Dendritic cell treated with granulocyte-macrophage colony-stimulating factor and Interleukin-4, amounts not matched to agents 40 ng/mL and 50 ng/mL, for 4 days (primary cell): Measurements from ENCODE around the gene DERL3.

Experiments
- H3K27ac Mint-ChIP-seq: one replicate; pipeline ENCODE4 v1.8.0; 2022; ENCODE audit warnings: mild to moderate bottlenecking, mixed read lengths
- H3K27me3 Mint-ChIP-seq: one replicate; pipeline ENCODE4 v1.8.0; 2022; ENCODE audit warnings: mild to moderate bottlenecking, mixed read lengths
- H3K36me3 Mint-ChIP-seq: one replicate; pipeline ENCODE4 v1.8.0; 2022; ENCODE audit warnings: low read depth, mixed read lengths
- H3K4me1 Mint-ChIP-seq: one replicate; pipeline ENCODE4 v1.8.0; 2022; ENCODE audit warnings: low read depth, mixed read lengths
- H3K4me3 Mint-ChIP-seq: one replicate; pipeline ENCODE4 v1.8.0; 2022; ENCODE audit warnings: mild to moderate bottlenecking, moderate library complexity, mixed read lengths
- H3K9me3 Mint-ChIP-seq: one replicate; pipeline ENCODE4 v1.8.0; 2022; ENCODE audit warnings: mixed read lengths
- intact Hi-C: fragments of 100-400 bp; cut with micrococcal nuclease; formaldehyde crosslinking; loops from one replicate; pipeline ENCODE4 v1.15.0; 2022

The DERL3 gene

DNA sequence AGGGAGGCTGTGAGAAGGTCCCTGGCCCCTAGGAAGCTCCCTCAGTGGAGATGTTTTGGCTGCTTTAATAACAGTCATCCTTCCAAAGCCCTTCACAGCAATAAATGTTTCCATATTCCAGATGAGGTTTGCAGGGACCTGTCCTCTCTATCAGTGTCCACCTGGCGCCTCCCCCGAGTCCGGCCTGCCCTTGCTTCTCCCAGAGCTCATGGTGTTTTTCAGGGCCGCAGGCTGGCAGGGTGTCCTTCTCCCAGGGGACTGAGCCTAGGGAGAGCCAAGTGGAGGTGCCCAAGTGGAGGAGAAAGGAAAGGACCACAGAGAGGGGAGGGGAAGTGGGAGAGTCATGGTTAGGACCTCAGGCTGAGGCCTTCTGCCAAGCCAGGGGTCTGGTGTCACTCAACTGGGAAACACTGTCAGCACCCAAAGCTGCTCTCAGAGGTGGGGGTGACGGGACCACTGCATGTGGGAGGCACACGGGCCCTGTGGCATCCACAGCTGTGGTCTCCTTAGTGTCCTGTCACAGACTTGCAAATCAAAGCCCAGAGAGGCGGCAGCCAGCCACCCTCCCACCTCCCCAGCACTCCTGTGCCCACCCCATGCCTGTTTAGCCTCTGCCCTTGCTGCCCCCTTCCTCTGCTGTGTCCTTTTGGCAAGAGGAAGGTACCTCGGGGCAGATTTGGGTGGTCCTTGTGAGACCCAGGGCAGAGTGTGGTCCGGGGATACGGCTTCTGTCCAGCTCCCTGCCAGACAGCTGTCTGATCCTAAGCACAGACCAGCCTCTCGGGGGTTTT lies 6.4 kb downstream of the DERL3 start:
- intact Hi-C loops: loop anchor here (10.0 kb wide), 1 partner anchor 62 kb away; the partner anchor contains the start of gene MIF
- Mint-ChIP-seq H3K4me3 (no peak overlapping the region), H3K27ac (no peak overlapping the region), H3K27me3 (no peaks in the 10 kb centered on the region), H3K4me1 (peaks cover 4% of the 10 kb centered on the region), H3K9me3 (no peaks in the 10 kb centered on the region), H3K36me3 (peaks cover 100% of the 10 kb centered on the region)

DNA sequence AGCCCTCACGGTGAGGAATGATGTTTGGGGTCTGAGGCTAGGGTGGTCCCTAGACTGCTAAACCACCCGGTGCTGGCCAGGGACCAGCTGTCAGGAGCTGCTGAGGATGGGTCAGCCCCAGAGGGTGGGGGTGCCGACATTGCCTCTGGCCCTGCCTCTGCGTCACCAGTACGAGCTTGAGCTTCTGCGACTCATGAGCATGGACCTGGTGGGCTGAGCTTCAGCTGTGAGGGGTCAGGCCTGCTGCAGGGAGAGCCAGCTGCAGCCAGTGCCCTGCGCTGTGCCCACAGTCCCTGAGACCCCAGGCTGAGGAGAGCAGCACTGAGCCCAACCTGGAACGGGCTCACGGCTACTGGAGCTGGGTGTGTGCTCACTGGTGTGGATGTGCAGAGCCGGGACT lies 7.0 kb downstream of the DERL3 start:
- intact Hi-C loops: loop anchor here (10.0 kb wide), 1 partner anchor 63 kb away; the partner anchor contains the start of gene MIF
- H3K27ac Mint-ChIP-seq: no peak overlapping the region
- H3K36me3 Mint-ChIP-seq: peaks cover 100% of the 10 kb centered on the region
- H3K4me1 Mint-ChIP-seq: no peaks in the 10 kb centered on the region
- no peak overlapping the region for H3K4me3 Mint-ChIP-seq
- no peaks in the 10 kb centered on the region for H3K27me3 Mint-ChIP-seq
- H3K9me3 Mint-ChIP-seq: no peaks in the 10 kb centered on the region

DNA sequence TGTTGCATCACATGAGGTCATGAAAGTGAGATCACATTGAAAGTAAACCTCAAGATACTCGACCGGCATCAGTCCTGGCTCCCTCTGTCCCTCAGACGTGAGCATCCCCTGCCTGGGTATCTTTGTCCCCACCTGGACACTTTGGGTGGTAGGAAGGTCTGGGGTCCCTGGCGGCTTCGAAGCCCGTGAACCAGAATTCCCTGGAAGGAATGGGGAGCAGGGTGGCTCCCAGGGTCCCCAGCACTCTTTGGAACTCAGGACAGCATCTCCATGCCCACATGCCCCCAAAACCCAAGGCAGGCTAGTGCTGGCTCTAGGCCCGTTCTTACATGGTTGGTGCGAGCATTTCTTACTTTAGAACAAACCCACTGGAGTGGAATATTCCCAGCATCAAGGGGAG lies 7.5 kb downstream of the DERL3 start:
- no peak overlapping the region for H3K27ac Mint-ChIP-seq
- intact Hi-C loops: loop anchor here (10.0 kb wide), 1 partner anchor 64 kb away; the partner anchor contains the start of gene MIF

DNA sequence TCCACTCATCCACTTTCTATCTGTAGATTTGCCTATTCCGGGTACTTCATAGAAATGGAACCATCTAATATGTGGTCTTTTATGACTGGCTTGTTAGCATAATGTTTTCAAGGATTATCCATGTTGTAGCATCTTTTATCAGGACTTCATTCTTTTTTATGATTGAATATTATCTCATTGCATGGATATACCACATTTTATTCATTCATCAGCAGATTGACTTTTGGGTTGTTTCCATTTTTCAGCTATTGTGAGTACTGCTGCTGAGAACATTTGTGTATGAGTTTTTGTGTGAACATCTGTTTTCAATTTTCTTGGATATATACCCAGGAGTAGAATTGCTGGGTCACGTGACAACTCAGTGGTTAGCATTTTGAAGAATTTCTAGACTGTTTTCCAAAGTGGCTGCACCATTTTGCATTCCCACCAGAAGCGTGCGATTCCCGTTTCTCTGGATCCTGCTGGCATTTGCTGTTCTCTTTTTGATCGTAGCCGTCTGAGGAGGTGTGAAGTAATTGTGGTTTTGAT lies 8.9 kb downstream of the DERL3 start:
- Mint-ChIP-seq H3K9me3 (no peaks in the 10 kb centered on the region), H3K4me3 (no peak overlapping the region), H3K27ac (no peak overlapping the region), H3K4me1 (no peaks in the 10 kb centered on the region), H3K36me3 (peaks cover 100% of the 10 kb centered on the region), H3K27me3 (no peaks in the 10 kb centered on the region)
- intact Hi-C loops: loop anchor here (10.0 kb wide), 1 partner anchor 65 kb away; the partner anchor contains the start of gene MIF

More for the DNA sequence above, 7.5 kb downstream of the DERL3 start:
- H3K4me1 Mint-ChIP-seq: no peaks in the 10 kb centered on the region
- H3K36me3 Mint-ChIP-seq: peaks cover 100% of the 10 kb centered on the region
- H3K4me3 Mint-ChIP-seq: no peak overlapping the region
- H3K27me3 Mint-ChIP-seq: no peaks in the 10 kb centered on the region
- H3K9me3 Mint-ChIP-seq: no peaks in the 10 kb centered on the region

DNA sequence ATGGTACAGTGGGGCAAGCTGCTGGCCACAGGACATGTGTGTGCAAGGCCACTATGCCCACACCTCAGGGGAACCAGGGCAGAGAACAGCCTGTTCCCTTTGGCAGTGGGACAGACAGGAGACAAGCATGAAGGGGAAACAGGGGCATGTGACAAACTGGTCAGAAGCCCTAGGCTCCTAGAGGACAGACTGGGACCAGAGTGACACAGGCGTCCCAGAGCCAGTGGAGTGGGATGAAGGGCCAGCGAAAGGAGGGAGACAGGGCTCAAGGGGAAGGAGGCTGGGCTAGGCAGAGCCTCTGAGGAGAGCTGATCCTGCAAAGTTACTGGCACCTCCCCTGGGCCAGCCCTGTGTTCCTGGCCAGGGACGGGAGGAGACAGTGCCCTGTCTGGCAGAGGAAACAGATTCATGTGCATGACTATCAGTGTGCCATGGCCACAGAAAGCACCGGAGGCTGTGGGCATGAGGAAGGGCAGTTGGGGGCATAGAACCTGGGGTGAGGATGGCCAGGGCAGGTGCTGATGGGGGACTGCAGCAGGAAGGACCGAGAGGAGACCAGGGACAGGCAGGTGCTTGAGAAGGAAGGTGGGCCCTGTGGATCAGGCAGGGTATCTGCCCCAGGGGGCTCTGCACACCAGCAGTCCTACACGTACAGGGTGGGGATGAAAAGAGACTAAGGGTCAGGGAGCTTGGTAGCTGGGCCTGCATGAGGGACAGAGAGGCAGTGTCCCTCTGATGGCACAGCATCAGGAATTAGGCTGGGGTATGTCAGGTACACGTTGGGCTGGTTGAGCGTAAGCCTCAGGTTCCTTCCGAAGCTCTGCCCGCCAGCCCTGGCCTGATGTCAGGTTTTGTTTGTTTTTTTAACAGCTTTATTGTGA lies 9.8 kb downstream of the DERL3 start:
- no peaks in the 10 kb centered on the region for H3K4me1 Mint-ChIP-seq
- no peaks in the 10 kb centered on the region for H3K27me3 Mint-ChIP-seq
- no peaks in the 10 kb centered on the region for H3K9me3 Mint-ChIP-seq
- peak overlapping the region; percentile 2 for H3K27ac Mint-ChIP-seq
- H3K36me3 Mint-ChIP-seq: peaks cover 100% of the 10 kb centered on the region
- no peak overlapping the region for H3K4me3 Mint-ChIP-seq
- intact Hi-C loops: no loop called here

DNA sequence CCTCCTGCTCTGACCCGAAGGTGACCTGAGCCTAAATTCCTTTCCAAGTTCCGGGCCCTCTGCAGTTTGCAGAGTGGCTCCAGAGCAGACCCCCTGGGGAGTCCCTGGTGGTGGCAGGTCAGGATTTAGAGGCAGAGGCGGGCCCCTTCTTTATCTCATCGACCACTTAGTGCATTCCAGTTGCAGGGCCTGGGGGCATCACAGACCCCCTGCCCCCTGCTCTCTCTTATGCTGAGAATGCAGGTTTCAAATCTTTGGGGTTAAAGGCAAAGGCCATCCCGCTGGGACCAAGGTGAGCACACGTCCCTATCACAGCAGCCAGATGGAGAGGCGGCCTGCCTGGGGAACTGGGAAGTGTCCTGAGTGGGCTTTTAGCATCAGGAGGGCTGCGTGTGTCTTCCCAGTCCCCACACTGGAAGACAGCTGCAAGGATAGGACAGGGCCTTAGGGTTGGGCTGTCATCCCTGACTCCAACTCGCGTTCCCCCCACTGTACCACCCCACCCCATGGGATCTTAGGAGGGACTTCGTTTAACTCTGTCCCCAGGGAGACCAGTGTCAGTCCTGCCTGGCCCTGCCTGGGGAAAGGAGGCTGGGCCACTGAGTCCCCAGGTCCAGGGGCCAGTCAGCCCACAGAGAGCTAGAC lies 11.3 kb downstream of the DERL3 start:
- Mint-ChIP-seq H3K9me3 (no peaks in the 10 kb centered on the region), H3K36me3 (peaks cover 100% of the 10 kb centered on the region)

DNA sequence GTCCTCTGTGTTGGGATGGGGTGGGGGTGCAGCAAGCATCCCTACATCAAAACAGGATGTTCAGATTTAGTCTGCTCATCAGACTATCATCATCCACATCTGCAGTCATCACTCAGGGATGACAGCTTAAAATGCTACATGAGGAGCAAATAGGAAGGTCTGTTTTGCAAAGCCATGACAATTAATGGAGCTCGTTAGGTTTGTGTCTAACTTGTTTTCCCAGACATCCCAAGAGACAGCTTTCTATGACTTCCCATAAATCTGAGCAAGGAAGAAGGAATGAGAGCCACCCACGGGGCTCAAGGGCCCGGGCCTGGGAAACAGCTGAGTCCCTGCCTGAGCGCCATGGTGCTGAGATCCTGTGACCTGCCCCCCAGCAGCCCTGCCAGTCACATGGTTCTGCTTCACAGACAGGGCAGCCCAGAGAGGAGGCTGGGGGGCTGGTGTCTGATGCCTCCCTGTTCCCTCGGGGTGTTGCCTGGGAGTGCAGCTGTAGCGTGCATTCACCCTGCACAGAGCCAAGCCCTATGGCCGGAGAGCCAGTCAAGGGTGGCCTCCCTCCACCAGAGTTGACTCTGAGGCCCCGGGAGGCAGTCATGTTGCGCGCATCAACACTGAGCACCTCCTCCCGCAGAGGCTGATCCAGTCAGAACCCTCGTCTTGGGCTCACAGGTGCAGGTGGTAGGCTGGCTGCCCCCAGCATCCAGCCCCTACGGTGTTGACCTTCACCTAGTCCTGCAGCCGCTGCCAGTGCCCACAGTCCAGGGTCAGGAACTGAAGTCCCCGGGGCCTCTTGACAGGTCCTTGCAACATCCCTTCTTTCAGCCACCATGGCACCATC lies 12.1 kb downstream of the DERL3 start:
- no peak overlapping the region for H3K4me3 Mint-ChIP-seq
- H3K27me3 Mint-ChIP-seq: no peaks in the 10 kb centered on the region
- no peak overlapping the region for H3K27ac Mint-ChIP-seq
- H3K9me3 Mint-ChIP-seq: no peaks in the 10 kb centered on the region
- H3K4me1 Mint-ChIP-seq: no peaks in the 10 kb centered on the region
- intact Hi-C loops: no loop called here
- H3K36me3 Mint-ChIP-seq: peaks cover 100% of the 10 kb centered on the region

More for the DNA sequence above, 11.3 kb downstream of the DERL3 start:
- H3K4me1 Mint-ChIP-seq: no peaks in the 10 kb centered on the region
- no peak overlapping the region for H3K27ac Mint-ChIP-seq
- H3K27me3 Mint-ChIP-seq: no peaks in the 10 kb centered on the region
- no peak overlapping the region for H3K4me3 Mint-ChIP-seq
- intact Hi-C loops: no loop called here

DNA sequence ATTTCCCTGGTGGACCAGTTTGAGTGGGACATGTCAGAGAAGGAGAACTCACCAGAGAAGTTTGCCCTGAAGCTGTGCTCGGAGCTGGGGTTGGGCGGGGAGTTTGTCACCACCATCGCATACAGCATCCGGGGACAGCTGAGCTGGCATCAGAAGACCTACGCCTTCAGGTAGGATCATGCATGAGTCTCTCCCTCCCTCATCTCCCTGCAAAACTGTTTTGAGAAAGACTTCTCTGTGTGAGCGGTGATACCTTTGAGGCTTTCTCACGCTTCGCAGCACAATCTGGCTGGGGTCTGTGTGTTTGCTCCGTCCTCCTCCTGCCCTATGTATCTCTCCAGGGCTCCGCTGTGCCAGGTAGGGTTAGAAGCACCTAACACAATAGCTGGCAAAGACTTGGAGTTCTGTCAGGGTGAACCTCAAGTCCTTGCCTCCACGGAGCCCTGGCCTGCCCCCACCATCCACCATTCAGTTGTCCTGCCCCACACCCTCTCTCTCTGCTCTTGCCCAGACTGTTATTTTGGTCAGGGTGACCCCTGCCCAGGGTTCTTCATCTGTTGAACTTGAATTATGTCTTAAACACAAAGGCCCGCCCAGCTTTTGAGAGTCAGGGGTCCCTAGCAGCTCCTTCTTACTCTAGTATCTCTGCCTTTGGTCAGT lies 13.4 kb downstream of the DERL3 start:
- peaks cover 100% of the 10 kb centered on the region for H3K36me3 Mint-ChIP-seq
- peaks cover 7% of the 10 kb centered on the region for H3K4me1 Mint-ChIP-seq
- H3K27me3 Mint-ChIP-seq: no peaks in the 10 kb centered on the region
- H3K9me3 Mint-ChIP-seq: no peaks in the 10 kb centered on the region
- intact Hi-C loops: no loop called here
- H3K27ac Mint-ChIP-seq: no peak overlapping the region
- no peak overlapping the region for H3K4me3 Mint-ChIP-seq

DNA sequence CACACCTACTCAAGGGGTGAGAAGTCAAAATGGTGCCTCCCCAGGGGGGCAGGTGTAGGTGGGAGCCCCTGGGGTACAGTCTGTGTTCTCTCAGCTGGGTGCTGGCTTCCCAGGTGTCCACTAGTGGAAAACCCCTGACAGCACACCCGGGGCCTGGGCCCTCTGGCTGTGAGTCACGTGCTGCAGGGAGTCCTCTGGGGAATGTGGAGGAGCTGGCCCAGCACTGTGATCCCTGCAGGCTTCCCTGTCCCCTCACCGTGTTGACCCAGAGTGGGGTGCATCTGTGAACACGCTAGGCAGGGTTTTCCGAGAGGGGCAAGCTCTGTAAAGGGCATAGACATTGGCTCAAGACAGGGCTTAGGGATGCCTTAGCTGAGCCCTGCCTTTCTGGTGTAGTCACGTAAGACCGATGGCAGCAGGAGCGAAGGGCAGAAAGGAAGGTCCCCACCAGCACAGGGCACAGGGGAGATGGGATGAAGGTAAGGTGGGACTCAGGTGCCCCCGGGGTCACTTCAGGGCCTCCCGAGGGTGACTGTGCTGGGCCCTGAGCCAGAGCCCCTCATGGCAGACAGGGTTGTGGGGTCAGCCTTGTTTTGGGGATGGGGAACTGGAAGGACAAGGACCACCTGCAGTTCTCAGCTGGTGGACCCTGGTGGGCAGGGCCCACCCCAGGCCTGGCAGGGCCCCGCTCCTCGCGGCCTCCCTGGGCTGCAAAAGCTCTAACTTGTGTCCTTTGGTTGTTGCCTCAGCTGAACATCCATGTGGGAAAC lies 14.1 kb downstream of the DERL3 start:
- H3K27ac Mint-ChIP-seq: no peak overlapping the region
- H3K36me3 Mint-ChIP-seq: peaks cover 100% of the 10 kb centered on the region
- intact Hi-C loops: no loop called here

DNA sequence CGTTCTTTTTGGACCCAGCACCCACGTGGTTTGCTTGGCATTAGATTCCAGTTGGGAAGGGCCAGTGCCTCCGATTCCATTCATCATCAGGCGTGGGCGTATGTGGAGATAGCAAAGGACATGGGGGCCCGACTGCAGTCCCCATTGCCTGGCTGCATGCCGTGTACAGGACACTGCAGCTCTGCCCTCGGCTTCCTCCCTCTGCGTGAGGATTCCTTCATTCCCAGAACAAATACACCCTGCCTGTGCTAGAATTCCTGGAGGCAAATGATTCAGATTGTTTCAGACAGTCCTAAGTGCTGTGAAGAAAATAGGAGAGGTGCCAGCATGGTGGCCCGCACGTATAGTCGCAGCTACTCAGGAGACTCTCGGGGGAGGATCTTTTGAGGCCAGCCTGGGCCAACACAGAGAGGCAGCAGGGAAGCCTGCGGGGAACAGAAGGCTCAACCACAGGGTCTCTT lies 15.4 kb downstream of the DERL3 start:
- H3K27ac Mint-ChIP-seq: no peak overlapping the region
- H3K4me1 Mint-ChIP-seq: peaks cover 9% of the 10 kb centered on the region
- no peaks in the 10 kb centered on the region for H3K9me3 Mint-ChIP-seq
- H3K36me3 Mint-ChIP-seq: peaks cover 100% of the 10 kb centered on the region
- H3K27me3 Mint-ChIP-seq: no peaks in the 10 kb centered on the region
- H3K4me3 Mint-ChIP-seq: no peak overlapping the region
- intact Hi-C loops: no loop called here

More for the DNA sequence above, 14.1 kb downstream of the DERL3 start:
- Mint-ChIP-seq H3K27me3 (no peaks in the 10 kb centered on the region), H3K4me3 (no peak overlapping the region), H3K9me3 (no peaks in the 10 kb centered on the region), H3K4me1 (peaks cover 9% of the 10 kb centered on the region)

DNA sequence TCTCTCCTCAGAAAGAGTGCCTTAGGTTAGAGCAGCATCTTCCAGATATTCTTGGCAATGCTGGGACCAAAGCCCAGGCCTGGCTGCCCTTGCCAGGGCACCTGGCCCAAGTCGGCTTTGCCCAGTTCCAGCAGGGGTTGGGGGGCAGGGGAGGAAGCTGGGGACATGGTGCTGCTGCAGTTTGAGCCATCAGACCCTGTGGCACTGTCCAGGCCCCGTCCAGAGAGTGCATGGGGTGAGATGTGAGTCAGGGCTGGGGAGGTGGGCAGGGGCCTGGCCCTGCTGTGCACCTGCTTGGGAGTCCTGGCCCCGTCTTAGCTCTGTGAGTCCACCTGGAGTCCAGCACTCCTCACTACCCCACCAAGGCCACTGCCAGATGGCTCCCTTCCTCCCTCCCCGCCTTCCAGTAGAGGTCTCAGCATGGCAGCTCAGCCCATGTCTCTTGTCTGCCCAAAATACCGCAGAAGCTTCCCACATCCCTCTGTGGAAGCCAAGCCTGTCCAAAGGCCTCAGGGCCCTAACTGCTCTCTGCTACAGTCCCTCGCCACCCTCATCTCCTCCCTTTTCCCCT lies 16.6 kb downstream of the DERL3 start:
- Mint-ChIP-seq H3K27ac (peak overlapping the region; percentile 5), H3K4me3 (no peak overlapping the region), H3K27me3 (no peaks in the 10 kb centered on the region), H3K4me1 (peaks cover 9% of the 10 kb centered on the region), H3K9me3 (no peaks in the 10 kb centered on the region), H3K36me3 (peaks cover 100% of the 10 kb centered on the region)
- intact Hi-C loops: no loop called here
